Aorta (tissue), 5 donors: ENCODE results near the gene AGMO. TPM values are rescaled to one million over a fixed set of nuclear protein-coding genes. Genes with fewer than 3 reads are reported as not detected.

Experiments used
- ATAC-seq: fragments of 200-7000 bp; cut with Tn5 transposase; one replicate; pipeline ENCODE4 v1.9.1; 2022; ENCODE audit warnings: moderate library complexity; ENCODE audit not compliant: low FRiP score
- DNase-seq, 2 donors: peaks; one replicate each; pipeline ENCODE4 v3.0.0-alpha.2; 2020
- H3K27ac ChIP-seq, 2 donors: one replicate each; pipeline ENCODE4 v1.5.1; 2013; ENCODE audit warnings: low read length in 2 of 2, mild to moderate bottlenecking in 2 of 2, moderate library complexity in 2 of 2, control low read depth in 1 of 2, inconsistent platforms in 1 of 2, low read depth in 1 of 2
- H3K27me3 ChIP-seq, 2 donors: one replicate each; pipeline ENCODE4 v1.6.1; 2013; ENCODE audit warnings: control low read depth in 1 of 2, low read length in 1 of 2, mild to moderate bottlenecking in 1 of 2, moderate library complexity in 1 of 2; ENCODE audit not compliant: insufficient read depth in 2 of 2, control insufficient read depth in 1 of 2
- H3K36me3 ChIP-seq, 2 donors: one replicate each; pipeline ENCODE4 v1.6.1; 2013; ENCODE audit warnings: control low read depth in 1 of 2, low read length in 1 of 2, mild to moderate bottlenecking in 1 of 2; ENCODE audit not compliant: insufficient read depth in 2 of 2, control insufficient read depth in 1 of 2
- H3K4me1 ChIP-seq, 2 donors: one replicate each; pipeline ENCODE4 v1.6.1; 2013; ENCODE audit warnings: low read length in 2 of 2, control low read depth in 1 of 2, mild to moderate bottlenecking in 1 of 2, moderate library complexity in 1 of 2; ENCODE audit not compliant: insufficient read depth in 2 of 2, control insufficient read depth in 1 of 2
- H3K4me3 ChIP-seq, 2 donors: one replicate each; pipeline ENCODE4 v1.5.1; 2013; ENCODE audit warnings: low read length in 2 of 2, control low read depth in 1 of 2, mild to moderate bottlenecking in 1 of 2
- H3K9me3 ChIP-seq: one replicate; pipeline ENCODE4 v1.6.1; 2013; ENCODE audit warnings: mild to moderate bottlenecking, low read length; ENCODE audit not compliant: control insufficient read depth
- WGBS, 2 donors: extraction: QIAGEN DNeasy Blood & Tissue Kit; methylation state at CpG; one replicate each; pipeline ENCODE4 v1.1.7; 2013; 5-methylcytosine and 5-hydroxymethylcytosine counted together
- intact Hi-C, 2 donors: fragments of 100-400 bp; cut with DNase I; formaldehyde crosslinking; loops; one replicate each; pipeline versions ENCODE4 v1.14.2 to v1.15.0; 2022
- polyA plus RNA-seq, 2 donors: library from polyadenylated mRNA; stranded (reverse); fragments of 200-250 nt; gene quantifications; one replicate each; pipeline ENCODE4 v1.2.3, GENCODE V29; 2013
- total RNA-seq, 2 donors: library from RNA; stranded (reverse); fragmentation: NEBNext Ultra II Directional; extraction: Animal tissue kit (Norgen Biotek cat#: 25700); gene quantifications; one replicate each; pipeline ENCODE4 v1.2.1, GENCODE V29; 2021
- donor health status: healthy with polysubstance abuse.
- donor health status: Bipolar disorder and iron deficiency.
- donor health status: DM: no; HTN: no; CAD: no.
- donor health status: DM: no; HTN: no; CAD: no.
- donor health status: DM: yes; HTN: yes; CAD: no.

Gene AGMO
- total and polyA plus RNA-seq, 4 donors, result 0.69 to 3.4 (median 1.7) TPM

GRCh38 chr7:15367897-15368296, 193.9 kb downstream of the AGMO start:
- 90 to 92% methylated on average over 3 of the region's 3 CpGs for WGBS, 2 donors
- intact Hi-C loops, result no loop called here
- no peak for ATAC-seq
- Histone ChIP-seq H3K36me3 (no peaks in the 10 kb centered on the region), H3K27me3 (no peaks in the 10 kb centered on the region), H3K4me3 (no peak overlapping the region), H3K4me1 (no peaks in the 10 kb centered on the region), H3K9me3 (no peaks in the 10 kb centered on the region), H3K27ac (no peak overlapping the region)
- DNase-seq, result no peak

- H3K36me3 ChIP-seq, result no peaks in the 10 kb centered on the region
- ATAC-seq (no peak), DNase-seq (no peak)
- H3K9me3 ChIP-seq, result no peaks in the 10 kb centered on the region
- H3K4me3 ChIP-seq, result no peak overlapping the region
- no peaks in the 10 kb centered on the region for H3K27me3 ChIP-seq
- intact Hi-C loops, result no loop called here
- WGBS, 2 donors, result 82% methylated on average over 5 of the region's 5 CpGs
- no peak overlapping the region for H3K27ac ChIP-seq
- H3K4me1 ChIP-seq, result no peaks in the 10 kb centered on the region
Observed at GRCh38 chr7:15358112-15358511, 203.7 kb downstream of the AGMO start.

- DNase-seq (no peak), ATAC-seq (no peak)
- Histone ChIP-seq H3K4me3 (no peak overlapping the region), H3K36me3 (no peaks in the 10 kb centered on the region), H3K4me1 (no peaks in the 10 kb centered on the region), H3K27me3 (no peaks in the 10 kb centered on the region), H3K9me3 (no peaks in the 10 kb centered on the region), H3K27ac (no peak overlapping the region)
- intact Hi-C loops, result no loop called here
- WGBS, 2 donors, result 75 to 81% methylated on average over 20 of the region's 20 CpGs
Observed at GRCh38 chr7:15352421-15353206, 209.2 kb downstream of the AGMO start.

DNA sequence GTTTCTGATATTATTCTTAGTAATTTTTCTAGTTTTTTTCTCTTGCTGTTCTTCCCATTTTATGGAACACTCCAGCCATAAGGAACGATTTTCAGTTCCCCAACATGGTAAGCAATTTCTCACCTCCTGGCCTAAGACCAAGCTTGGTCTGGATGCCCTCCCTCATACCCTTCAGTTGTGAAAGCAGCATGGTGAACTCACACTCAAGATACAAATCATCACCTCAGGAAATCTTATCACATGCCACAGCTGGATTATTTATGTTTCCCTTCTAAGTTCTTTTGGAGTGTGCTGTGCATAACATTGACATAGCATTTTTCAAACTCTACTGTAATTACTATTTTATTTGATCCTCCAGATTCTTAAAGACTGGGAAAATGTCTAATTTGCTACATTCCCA, 216.6 kb downstream of the AGMO start:
- Histone ChIP-seq H3K36me3 (no peaks in the 10 kb centered on the region), H3K4me3 (no peak overlapping the region), H3K9me3 (no peaks in the 10 kb centered on the region), H3K4me1 (no peaks in the 10 kb centered on the region), H3K27me3 (no peaks in the 10 kb centered on the region), H3K27ac (no peak overlapping the region)
- intact Hi-C loops, result no loop called here
- no peak for ATAC-seq
- 11 to 19% methylated on average over 1 of the region's 1 CpG for WGBS, 2 donors
- DNase-seq, result no peak

DNA sequence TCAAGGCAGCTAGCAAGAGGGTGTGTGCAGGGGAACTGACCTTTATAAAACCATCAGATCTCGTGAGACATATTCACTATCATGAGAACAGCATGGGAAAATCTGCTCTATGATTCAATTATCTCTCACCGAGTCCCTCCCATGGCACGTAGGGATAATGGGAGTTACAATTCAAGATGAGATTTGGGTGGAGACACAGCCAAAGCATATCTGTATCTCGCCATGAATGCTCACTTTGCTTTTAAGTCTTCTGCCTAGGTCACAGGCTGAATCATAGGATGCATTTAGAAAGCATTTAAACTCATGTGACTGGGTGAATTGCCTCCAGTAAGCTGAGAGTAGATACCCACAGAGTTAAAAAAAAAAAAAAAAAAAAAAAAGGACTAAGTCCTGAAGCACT, 220.0 kb downstream of the AGMO start:
- Histone ChIP-seq H3K4me3 (no peak overlapping the region), H3K4me1 (no peaks in the 10 kb centered on the region), H3K27me3 (no peaks in the 10 kb centered on the region), H3K27ac (no peak overlapping the region), H3K9me3 (peaks cover 1% of the 10 kb centered on the region), H3K36me3 (no peaks in the 10 kb centered on the region)
- intact Hi-C loops, result no loop called here
- no peak for ATAC-seq
- 91 to 96% methylated on average over 4 of the region's 4 CpGs for WGBS, 2 donors
- no peak for DNase-seq

- no peaks in the 10 kb centered on the region for H3K4me1 ChIP-seq
- no peaks in the 10 kb centered on the region for H3K36me3 ChIP-seq
- DNase-seq (no peak), ATAC-seq (no peak)
- peaks cover 1% of the 10 kb centered on the region for H3K9me3 ChIP-seq
- 11 to 13% methylated on average over 1 of the region's 1 CpG for WGBS, 2 donors
- no peak overlapping the region for H3K4me3 ChIP-seq
- no peak overlapping the region for H3K27ac ChIP-seq
- H3K27me3 ChIP-seq, result no peaks in the 10 kb centered on the region
- intact Hi-C loops, result no loop called here
Observed at GRCh38 chr7:15336146-15336545, 225.7 kb downstream of the AGMO start.

- no peaks in the 10 kb centered on the region for H3K36me3 ChIP-seq
- DNase-seq, result no peak
- H3K4me1 ChIP-seq, result no peaks in the 10 kb centered on the region
- no peaks in the 10 kb centered on the region for H3K27me3 ChIP-seq
- no peak for ATAC-seq
- 23 to 31% methylated on average over 6 of the region's 6 CpGs for WGBS, 2 donors
- intact Hi-C loops, result no loop called here
- no peak overlapping the region for H3K4me3 ChIP-seq
- H3K27ac ChIP-seq, result no peak overlapping the region
- peaks cover 1% of the 10 kb centered on the region for H3K9me3 ChIP-seq
Observed at GRCh38 chr7:15335390-15335789, 226.4 kb downstream of the AGMO start.

- no peaks in the 10 kb centered on the region for H3K4me1 ChIP-seq
- H3K36me3 ChIP-seq, result no peaks in the 10 kb centered on the region
- DNase-seq (no peak), ATAC-seq (no peak)
- intact Hi-C loops, result no loop called here
- H3K27me3 ChIP-seq, result no peaks in the 10 kb centered on the region
- H3K4me3 ChIP-seq, result no peak overlapping the region
- no peak overlapping the region for H3K27ac ChIP-seq
- peaks cover 1% of the 10 kb centered on the region for H3K9me3 ChIP-seq
- WGBS, 2 donors, result 74 to 77% methylated on average over 6 of the region's 6 CpGs
Observed at GRCh38 chr7:15334536-15335263, 227.1 kb downstream of the AGMO start.

GRCh38 chr7:15332956-15333355, 228.9 kb downstream of the AGMO start:
- no peak overlapping the region for H3K4me3 ChIP-seq
- no peaks in the 10 kb centered on the region for H3K36me3 ChIP-seq
- H3K4me1 ChIP-seq, result no peaks in the 10 kb centered on the region
- no peak for ATAC-seq
- intact Hi-C loops, result no loop called here
- DNase-seq, result no peak
- H3K27me3 ChIP-seq, result no peaks in the 10 kb centered on the region
- H3K9me3 ChIP-seq, result no peaks in the 10 kb centered on the region
- no peak overlapping the region for H3K27ac ChIP-seq
- 89 to 96% methylated on average over 2 of the region's 2 CpGs for WGBS, 2 donors
